ENCODE data around the gene CTNNA2. TPM values are rescaled to one million over a fixed set of nuclear protein-coding genes. Genes with fewer than 3 reads are reported as not detected.

The CTNNA2 gene
- polyA plus RNA-seq, 4 donors: 0.27 to 2.8 (median 1.3) TPM; not detected in 1

DNA sequence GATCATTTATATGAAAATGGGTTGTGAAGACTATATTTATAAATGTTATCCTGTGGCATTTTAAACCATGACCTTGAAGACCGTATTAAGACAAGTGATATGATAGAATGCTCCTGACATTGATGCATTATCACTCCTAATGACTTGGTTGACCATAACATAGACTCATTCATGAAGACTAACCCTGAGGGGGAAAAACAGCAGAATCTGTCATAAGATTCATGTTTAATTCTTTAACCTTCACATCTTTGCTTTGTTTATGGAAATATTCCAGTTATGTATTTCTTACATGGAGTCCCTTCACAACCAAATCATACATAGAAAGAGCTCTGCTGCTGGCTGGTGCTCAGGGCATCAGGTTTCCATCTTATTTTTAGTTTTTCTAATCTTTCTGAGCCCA lies 78.4 kb downstream of the CTNNA2 start:
- no peaks in the 10 kb centered on the region for H3K4me1 ChIP-seq (ENCODE audit: control insufficient read depth in 3 of 3, insufficient read depth in 2 of 3, low read depth in 1 of 3, low read length in 2 of 3)
- H3K4me3 ChIP-seq (ENCODE audit: low read depth in 1 of 3, low read length in 3 of 3): no peak overlapping the region
- WGBS, 3 donors: 20 to 62% (median 53%) methylated on average over 1 of the region's 1 CpG
- H3K27me3 ChIP-seq (ENCODE audit: control insufficient read depth in 3 of 3, insufficient read depth in 3 of 3, low read length in 3 of 3): no peaks in the 10 kb centered on the region
- no peaks in the 10 kb centered on the region for H3K36me3 ChIP-seq (ENCODE audit: control insufficient read depth in 3 of 3, insufficient read depth in 2 of 3, low read depth in 1 of 3, low read length in 3 of 3)
- H3K27ac ChIP-seq (ENCODE audit: low read depth in 1 of 3, low read length in 2 of 3): no peak overlapping the region
- no peak for DNase-seq
- H3K9me3 ChIP-seq (ENCODE audit: control insufficient read depth in 2 of 2, insufficient read depth in 1 of 2, low read depth in 1 of 2, low read length in 1 of 2): no peaks in the 10 kb centered on the region
- FAIRE-seq: no peak

GRCh38 chr2:79593237-79593867 lies 80.5 kb downstream of the CTNNA2 start:
- FAIRE-seq (no peak), DNase-seq (no peak)
- no peaks in the 10 kb centered on the region for H3K9me3 ChIP-seq (ENCODE audit: control insufficient read depth in 2 of 2, insufficient read depth in 1 of 2, low read depth in 1 of 2, low read length in 1 of 2)
- no peaks in the 10 kb centered on the region for H3K4me1 ChIP-seq (ENCODE audit: control insufficient read depth in 3 of 3, insufficient read depth in 2 of 3, low read depth in 1 of 3, low read length in 2 of 3)
- WGBS, 3 donors: 71 to 80% (median 72%) methylated on average over 4 of the region's 4 CpGs
- H3K36me3 ChIP-seq (ENCODE audit: control insufficient read depth in 3 of 3, insufficient read depth in 2 of 3, low read depth in 1 of 3, low read length in 3 of 3): no peaks in the 10 kb centered on the region
- H3K27me3 ChIP-seq (ENCODE audit: control insufficient read depth in 3 of 3, insufficient read depth in 3 of 3, low read length in 3 of 3): no peaks in the 10 kb centered on the region
- no peak overlapping the region for H3K4me3 ChIP-seq (ENCODE audit: low read depth in 1 of 3, low read length in 3 of 3)
- no peak overlapping the region for H3K27ac ChIP-seq (ENCODE audit: low read depth in 1 of 3, low read length in 2 of 3)

GRCh38 chr2:79596403-79596802 lies 83.6 kb downstream of the CTNNA2 start:
- Histone ChIP-seq H3K36me3 (ENCODE audit: control insufficient read depth in 3 of 3, insufficient read depth in 2 of 3, low read depth in 1 of 3, low read length in 3 of 3) (no peaks in the 10 kb centered on the region), H3K27ac (ENCODE audit: low read depth in 1 of 3, low read length in 2 of 3) (no peak overlapping the region), H3K4me3 (ENCODE audit: low read depth in 1 of 3, low read length in 3 of 3) (no peak overlapping the region), H3K27me3 (ENCODE audit: control insufficient read depth in 3 of 3, insufficient read depth in 3 of 3, low read length in 3 of 3) (no peaks in the 10 kb centered on the region), H3K4me1 (ENCODE audit: control insufficient read depth in 3 of 3, insufficient read depth in 2 of 3, low read depth in 1 of 3, low read length in 2 of 3) (no peaks in the 10 kb centered on the region), H3K9me3 (ENCODE audit: control insufficient read depth in 2 of 2, insufficient read depth in 1 of 2, low read depth in 1 of 2, low read length in 1 of 2) (no peaks in the 10 kb centered on the region)
- no peak for FAIRE-seq
- WGBS, 3 donors: 55 to 77% (median 63%) methylated on average over 3 of the region's 3 CpGs
- DNase-seq: no peak

DNA sequence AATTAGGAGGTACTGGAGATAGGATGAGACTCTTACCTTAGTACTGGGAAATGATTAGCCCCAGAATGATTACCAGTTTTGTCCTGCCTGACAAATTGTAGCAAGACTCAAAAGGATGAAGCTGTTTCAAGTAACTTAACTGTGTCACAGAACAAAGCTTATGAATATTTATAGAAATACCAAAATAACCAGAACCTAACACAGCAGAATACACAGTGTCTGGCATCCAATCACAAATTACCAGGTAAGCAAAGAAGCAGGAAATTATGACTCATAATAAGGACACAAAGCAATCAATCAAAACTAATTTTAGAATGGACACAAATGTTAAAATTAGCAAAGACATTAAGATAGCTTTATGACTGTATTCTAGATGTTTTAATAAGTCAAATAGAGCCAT lies 91.9 kb downstream of the CTNNA2 start:
- H3K4me1 ChIP-seq (ENCODE audit: control insufficient read depth in 3 of 3, insufficient read depth in 2 of 3, low read depth in 1 of 3, low read length in 2 of 3): no peaks in the 10 kb centered on the region
- H3K4me3 ChIP-seq (ENCODE audit: low read depth in 1 of 3, low read length in 3 of 3): no peak overlapping the region
- DNase-seq (no peak), FAIRE-seq (no peak)
- H3K27ac ChIP-seq (ENCODE audit: low read depth in 1 of 3, low read length in 2 of 3): no peak overlapping the region
- H3K36me3 ChIP-seq (ENCODE audit: control insufficient read depth in 3 of 3, insufficient read depth in 2 of 3, low read depth in 1 of 3, low read length in 3 of 3): no peaks in the 10 kb centered on the region
- H3K27me3 ChIP-seq (ENCODE audit: control insufficient read depth in 3 of 3, insufficient read depth in 3 of 3, low read length in 3 of 3): no peaks in the 10 kb centered on the region
- no peaks in the 10 kb centered on the region for H3K9me3 ChIP-seq (ENCODE audit: control insufficient read depth in 2 of 2, insufficient read depth in 1 of 2, low read depth in 1 of 2, low read length in 1 of 2)

- no peak for FAIRE-seq
- H3K27me3 ChIP-seq (ENCODE audit: control insufficient read depth in 3 of 3, insufficient read depth in 3 of 3, low read length in 3 of 3): no peaks in the 10 kb centered on the region
- no peaks in the 10 kb centered on the region for H3K36me3 ChIP-seq (ENCODE audit: control insufficient read depth in 3 of 3, insufficient read depth in 2 of 3, low read depth in 1 of 3, low read length in 3 of 3)
- no peak overlapping the region for H3K4me3 ChIP-seq (ENCODE audit: low read depth in 1 of 3, low read length in 3 of 3)
- H3K9me3 ChIP-seq (ENCODE audit: control insufficient read depth in 2 of 2, insufficient read depth in 1 of 2, low read depth in 1 of 2, low read length in 1 of 2): no peaks in the 10 kb centered on the region
- no peak for DNase-seq
- 58 to 74% (median 64%) methylated on average over 9 of the region's 9 CpGs for WGBS, 3 donors
- no peak overlapping the region for H3K27ac ChIP-seq (ENCODE audit: low read depth in 1 of 3, low read length in 2 of 3)
- H3K4me1 ChIP-seq (ENCODE audit: control insufficient read depth in 3 of 3, insufficient read depth in 2 of 3, low read depth in 1 of 3, low read length in 2 of 3): no peaks in the 10 kb centered on the region
These were observed 98.7 kb downstream of the CTNNA2 start for GRCh38 chr2:79611448-79612016.

GRCh38 chr2:79612999-79613398 lies 100.1 kb downstream of the CTNNA2 start:
- 42 to 56% (median 48%) methylated on average over 6 of the region's 6 CpGs for WGBS, 3 donors
- no peak overlapping the region for H3K27ac ChIP-seq (ENCODE audit: low read depth in 1 of 3, low read length in 2 of 3)
- DNase-seq: no peak
- no peaks in the 10 kb centered on the region for H3K27me3 ChIP-seq (ENCODE audit: control insufficient read depth in 3 of 3, insufficient read depth in 3 of 3, low read length in 3 of 3)
- no peaks in the 10 kb centered on the region for H3K36me3 ChIP-seq (ENCODE audit: control insufficient read depth in 3 of 3, insufficient read depth in 2 of 3, low read depth in 1 of 3, low read length in 3 of 3)
- H3K9me3 ChIP-seq (ENCODE audit: control insufficient read depth in 2 of 2, insufficient read depth in 1 of 2, low read depth in 1 of 2, low read length in 1 of 2): no peaks in the 10 kb centered on the region
- no peak overlapping the region for H3K4me3 ChIP-seq (ENCODE audit: low read depth in 1 of 3, low read length in 3 of 3)
- no peak for FAIRE-seq
- no peaks in the 10 kb centered on the region for H3K4me1 ChIP-seq (ENCODE audit: control insufficient read depth in 3 of 3, insufficient read depth in 2 of 3, low read depth in 1 of 3, low read length in 2 of 3)

DNA sequence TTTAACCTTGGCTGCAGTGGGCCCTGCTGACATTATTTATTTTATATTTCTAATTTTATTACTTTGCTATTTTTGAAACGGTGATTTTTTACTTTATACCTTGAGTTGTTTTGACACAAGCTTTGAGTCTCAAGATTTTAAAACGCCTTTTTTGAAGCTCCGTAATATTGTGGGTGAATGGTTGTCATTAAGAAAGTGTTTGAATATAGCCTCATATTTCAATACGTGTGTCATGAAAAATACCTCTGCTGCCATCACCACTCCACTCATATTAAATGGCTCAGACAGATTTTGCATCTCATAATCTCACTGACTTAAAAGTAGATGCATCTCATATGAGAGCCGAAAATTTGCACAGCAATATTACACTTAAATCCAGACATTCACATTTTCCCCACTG lies 106.6 kb downstream of the CTNNA2 start:
- Histone ChIP-seq H3K4me3 (ENCODE audit: low read depth in 1 of 3, low read length in 3 of 3) (no peak overlapping the region), H3K9me3 (ENCODE audit: control insufficient read depth in 2 of 2, insufficient read depth in 1 of 2, low read depth in 1 of 2, low read length in 1 of 2) (no peaks in the 10 kb centered on the region), H3K4me1 (ENCODE audit: control insufficient read depth in 3 of 3, insufficient read depth in 2 of 3, low read depth in 1 of 3, low read length in 2 of 3) (no peaks in the 10 kb centered on the region), H3K27me3 (ENCODE audit: control insufficient read depth in 3 of 3, insufficient read depth in 3 of 3, low read length in 3 of 3) (no peaks in the 10 kb centered on the region), H3K36me3 (ENCODE audit: control insufficient read depth in 3 of 3, insufficient read depth in 2 of 3, low read depth in 1 of 3, low read length in 3 of 3) (no peaks in the 10 kb centered on the region), H3K27ac (ENCODE audit: low read depth in 1 of 3, low read length in 2 of 3) (no peak overlapping the region)
- no peak for DNase-seq
- WGBS, 3 donors: 86 to 89% (median 89%) methylated on average over 5 of the region's 5 CpGs
- FAIRE-seq: no peak

GRCh38 chr2:79619976-79620375 lies 107.1 kb downstream of the CTNNA2 start:
- Histone ChIP-seq H3K4me3 (ENCODE audit: low read depth in 1 of 3, low read length in 3 of 3) (no peak overlapping the region), H3K36me3 (ENCODE audit: control insufficient read depth in 3 of 3, insufficient read depth in 2 of 3, low read depth in 1 of 3, low read length in 3 of 3) (no peaks in the 10 kb centered on the region), H3K9me3 (ENCODE audit: control insufficient read depth in 2 of 2, insufficient read depth in 1 of 2, low read depth in 1 of 2, low read length in 1 of 2) (no peaks in the 10 kb centered on the region), H3K27ac (ENCODE audit: low read depth in 1 of 3, low read length in 2 of 3) (no peak overlapping the region), H3K4me1 (ENCODE audit: control insufficient read depth in 3 of 3, insufficient read depth in 2 of 3, low read depth in 1 of 3, low read length in 2 of 3) (no peaks in the 10 kb centered on the region), H3K27me3 (ENCODE audit: control insufficient read depth in 3 of 3, insufficient read depth in 3 of 3, low read length in 3 of 3) (no peaks in the 10 kb centered on the region)
- FAIRE-seq (no peak), DNase-seq (no peak)
- 65 to 84% (median 83%) methylated on average over 2 of the region's 2 CpGs for WGBS, 3 donors

GRCh38 chr2:79620679-79621078 lies 107.8 kb downstream of the CTNNA2 start:
- FAIRE-seq (no peak), DNase-seq (peak in 1 of 2 donors; percentile 33)
- no peak overlapping the region for H3K27ac ChIP-seq (ENCODE audit: low read depth in 1 of 3, low read length in 2 of 3)
- H3K27me3 ChIP-seq (ENCODE audit: control insufficient read depth in 3 of 3, insufficient read depth in 3 of 3, low read length in 3 of 3): no peaks in the 10 kb centered on the region
- no peaks in the 10 kb centered on the region for H3K36me3 ChIP-seq (ENCODE audit: control insufficient read depth in 3 of 3, insufficient read depth in 2 of 3, low read depth in 1 of 3, low read length in 3 of 3)
- no peaks in the 10 kb centered on the region for H3K9me3 ChIP-seq (ENCODE audit: control insufficient read depth in 2 of 2, insufficient read depth in 1 of 2, low read depth in 1 of 2, low read length in 1 of 2)
- no peak overlapping the region for H3K4me3 ChIP-seq (ENCODE audit: low read depth in 1 of 3, low read length in 3 of 3)
- H3K4me1 ChIP-seq (ENCODE audit: control insufficient read depth in 3 of 3, insufficient read depth in 2 of 3, low read depth in 1 of 3, low read length in 2 of 3): no peaks in the 10 kb centered on the region
- 15 to 59% (median 44%) methylated on average over 2 of the region's 2 CpGs for WGBS, 3 donors

Measured in small intestine (tissue), 7 donors.